GM06990 (cell line): ENCODE results near the gene PPP1R15B.

Experiments used
- DNase-seq: peaks from one replicate; pipeline ENCODE4 v3.0.0-alpha.2; 2011; ENCODE audit not compliant: insufficient read length; ENCODE audit errors: extremely low read depth
- H3K27me3 ChIP-seq: replicated peaks from 2 replicates; pipeline ENCODE4 v1.6.0; 2011; ENCODE audit warnings: low read length; ENCODE audit not compliant: control insufficient read depth, insufficient read depth
- H3K36me3 ChIP-seq: 2 replicates; pipeline ENCODE4 v1.5.1; 2011; ENCODE audit warnings: low read length; ENCODE audit not compliant: control insufficient read depth, insufficient read depth
- H3K4me3 ChIP-seq: replicated peaks from 2 replicates; pipeline ENCODE4 v1.5.1; 2011; ENCODE audit warnings: low read depth, mild to moderate bottlenecking, control low read depth, low read length
- TF ChIP-seq, protein P1 (sequence below): IDR thresholded peaks from 2 replicates; pipeline ENCODE4 v1.5.1; 2011; ENCODE audit warnings: low read length, control low read depth, mild to moderate bottlenecking, inconsistent platforms; ENCODE audit not compliant: insufficient read depth, poor library complexity, severe bottlenecking

PPP1R15B gene

DNA sequence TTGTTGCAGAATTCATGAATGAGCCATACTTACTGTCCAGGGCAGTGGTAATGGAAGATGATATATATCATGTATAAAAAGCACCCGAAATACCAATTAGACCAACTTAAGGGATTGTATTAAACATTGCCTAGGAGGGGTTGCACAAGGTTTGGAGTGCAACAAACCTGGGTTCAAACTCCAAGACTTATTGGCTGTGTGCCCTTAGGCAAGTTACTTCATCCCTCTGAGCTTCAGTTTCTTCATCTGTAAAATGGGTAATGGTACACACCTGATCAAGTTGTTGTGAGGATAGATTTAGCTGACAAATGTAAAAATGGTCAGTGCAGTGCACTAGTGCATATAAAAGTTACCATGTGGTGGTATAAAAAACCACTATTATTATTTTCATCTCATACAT is 9.8 kb upstream of the PPP1R15B start:
- peaks cover 7% of the 10 kb centered on the region for H3K36me3 ChIP-seq
- DNase-seq = no peak
- TF ChIP-seq, protein P1, sequence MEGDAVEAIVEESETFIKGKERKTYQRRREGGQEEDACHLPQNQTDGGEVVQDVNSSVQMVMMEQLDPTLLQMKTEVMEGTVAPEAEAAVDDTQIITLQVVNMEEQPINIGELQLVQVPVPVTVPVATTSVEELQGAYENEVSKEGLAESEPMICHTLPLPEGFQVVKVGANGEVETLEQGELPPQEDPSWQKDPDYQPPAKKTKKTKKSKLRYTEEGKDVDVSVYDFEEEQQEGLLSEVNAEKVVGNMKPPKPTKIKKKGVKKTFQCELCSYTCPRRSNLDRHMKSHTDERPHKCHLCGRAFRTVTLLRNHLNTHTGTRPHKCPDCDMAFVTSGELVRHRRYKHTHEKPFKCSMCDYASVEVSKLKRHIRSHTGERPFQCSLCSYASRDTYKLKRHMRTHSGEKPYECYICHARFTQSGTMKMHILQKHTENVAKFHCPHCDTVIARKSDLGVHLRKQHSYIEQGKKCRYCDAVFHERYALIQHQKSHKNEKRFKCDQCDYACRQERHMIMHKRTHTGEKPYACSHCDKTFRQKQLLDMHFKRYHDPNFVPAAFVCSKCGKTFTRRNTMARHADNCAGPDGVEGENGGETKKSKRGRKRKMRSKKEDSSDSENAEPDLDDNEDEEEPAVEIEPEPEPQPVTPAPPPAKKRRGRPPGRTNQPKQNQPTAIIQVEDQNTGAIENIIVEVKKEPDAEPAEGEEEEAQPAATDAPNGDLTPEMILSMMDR = no peak

DNA sequence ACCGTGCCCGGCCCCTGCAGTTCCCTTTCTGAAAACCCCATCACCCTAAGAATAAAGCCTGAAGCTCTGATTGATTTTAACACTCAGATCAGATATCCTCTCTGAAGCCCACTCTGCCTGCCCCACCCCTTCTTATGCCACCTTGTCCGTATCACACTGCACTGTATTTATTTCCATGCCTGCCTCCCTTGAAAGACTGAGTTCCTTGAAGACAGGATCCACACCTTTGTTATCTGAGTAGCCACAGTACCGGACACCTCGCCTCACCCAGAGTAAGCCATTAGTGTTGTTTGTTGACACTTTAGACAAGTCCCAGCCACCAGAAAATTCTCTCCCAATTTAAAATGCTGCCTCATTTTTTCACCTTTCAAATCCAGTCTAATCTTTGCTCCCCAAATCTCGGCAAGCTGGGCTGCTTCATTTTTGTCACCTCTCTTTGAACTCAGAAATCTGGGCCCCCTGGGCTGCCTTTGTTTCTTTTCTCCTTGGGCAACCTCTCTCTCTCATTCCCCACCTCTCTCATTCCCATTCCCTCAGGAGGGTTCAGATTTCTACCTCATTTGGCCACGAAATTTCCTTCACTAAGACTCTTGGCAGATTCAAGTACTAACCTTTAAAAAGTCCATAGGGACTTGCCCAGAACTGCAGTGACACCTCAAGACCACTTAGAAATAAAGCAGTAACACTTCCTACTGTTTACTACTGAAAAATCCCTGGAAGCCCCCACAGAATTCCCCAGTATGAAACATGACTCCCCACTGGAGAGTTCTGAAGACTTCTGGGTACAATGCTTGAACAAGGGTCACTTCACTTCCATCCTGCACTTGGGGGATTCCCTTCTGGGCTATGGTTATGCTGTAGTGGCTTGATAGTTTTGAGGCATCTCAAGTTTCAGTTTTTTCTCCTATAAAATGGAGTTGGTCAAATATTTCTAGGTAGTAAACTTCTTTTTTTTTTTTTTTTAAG is 8.7 kb upstream of the PPP1R15B start:
- Histone ChIP-seq H3K36me3 (peaks cover 7% of the 10 kb centered on the region), H3K27me3 (no peaks in the 10 kb centered on the region), H3K4me3 (no peak overlapping the region)
- DNase-seq = no peak
- TF ChIP-seq, protein P1 = no peak

More for the DNA sequence above, 9.8 kb upstream of the PPP1R15B start:
- Histone ChIP-seq H3K4me3 (no peak overlapping the region), H3K27me3 (no peaks in the 10 kb centered on the region)

DNA sequence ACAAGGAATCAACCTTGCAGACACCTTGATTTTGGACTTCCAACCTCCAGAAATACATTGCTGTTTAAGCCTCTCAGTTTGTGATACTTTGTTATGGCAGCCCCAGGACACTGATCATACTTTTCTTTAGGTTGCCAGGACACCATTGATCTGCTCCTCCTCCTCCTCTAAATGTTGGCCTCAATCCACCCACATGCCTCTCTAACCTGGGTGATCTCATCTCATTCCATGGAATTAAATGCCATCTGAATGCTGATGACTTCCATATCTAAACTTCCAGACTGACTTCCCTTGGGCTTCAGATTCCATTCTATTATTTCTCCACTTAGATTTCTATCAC is 7.4 kb upstream of the PPP1R15B start:
- Histone ChIP-seq H3K27me3 (no peaks in the 10 kb centered on the region), H3K36me3 (peaks cover 3% of the 10 kb centered on the region; the same call in 1 of the 2 replicates), H3K4me3 (no peak overlapping the region)
- no peak for DNase-seq
- TF ChIP-seq, protein P1 = no peak

DNA sequence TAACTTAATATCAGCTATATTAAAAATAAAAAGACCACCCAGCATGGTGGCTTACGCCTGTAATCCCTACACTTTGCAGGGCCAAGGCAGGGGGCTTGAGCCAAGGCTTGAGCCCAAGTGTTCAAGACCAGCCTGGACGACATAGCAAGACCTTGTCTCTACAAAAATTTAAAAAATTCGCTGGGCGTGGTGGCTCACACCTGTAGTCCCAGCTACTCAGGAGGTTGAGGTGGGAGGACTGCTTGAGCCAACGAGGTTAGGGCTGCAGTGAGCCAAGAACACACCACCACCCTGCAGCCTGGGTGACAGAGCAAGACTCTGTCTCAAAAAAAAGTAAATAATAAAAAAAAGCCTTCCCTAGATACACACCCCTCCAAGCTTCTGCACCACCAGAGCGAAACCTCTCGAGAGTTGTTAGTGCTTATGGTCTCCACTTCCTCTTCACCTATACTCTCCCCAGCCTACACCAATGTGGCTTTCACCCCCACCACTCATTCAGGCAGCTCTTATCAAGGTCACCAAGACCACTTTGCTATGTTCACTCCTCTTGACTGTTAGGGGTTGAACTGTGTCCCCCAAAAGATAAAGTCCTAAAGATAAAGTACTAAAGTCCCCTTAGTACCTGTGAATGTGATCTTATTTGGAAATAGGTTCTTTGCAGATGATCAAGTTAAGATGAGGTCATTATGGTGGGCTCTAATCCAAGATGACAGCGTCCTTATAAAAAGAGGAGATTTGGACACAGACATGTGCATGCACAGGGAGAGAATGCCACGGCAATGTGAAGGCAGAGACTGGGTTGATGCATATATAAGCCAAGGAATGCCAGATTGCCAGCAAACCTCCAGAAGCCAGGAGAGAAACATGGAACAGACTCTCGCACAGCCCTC is 6.8 kb upstream of the PPP1R15B start:
- TF ChIP-seq, protein P1 = no peak
- no peak overlapping the region for H3K4me3 ChIP-seq
- no peak for DNase-seq
- peaks cover 3% of the 10 kb centered on the region; the same call in 1 of the 2 replicates for H3K36me3 ChIP-seq
- no peaks in the 10 kb centered on the region for H3K27me3 ChIP-seq

DNA sequence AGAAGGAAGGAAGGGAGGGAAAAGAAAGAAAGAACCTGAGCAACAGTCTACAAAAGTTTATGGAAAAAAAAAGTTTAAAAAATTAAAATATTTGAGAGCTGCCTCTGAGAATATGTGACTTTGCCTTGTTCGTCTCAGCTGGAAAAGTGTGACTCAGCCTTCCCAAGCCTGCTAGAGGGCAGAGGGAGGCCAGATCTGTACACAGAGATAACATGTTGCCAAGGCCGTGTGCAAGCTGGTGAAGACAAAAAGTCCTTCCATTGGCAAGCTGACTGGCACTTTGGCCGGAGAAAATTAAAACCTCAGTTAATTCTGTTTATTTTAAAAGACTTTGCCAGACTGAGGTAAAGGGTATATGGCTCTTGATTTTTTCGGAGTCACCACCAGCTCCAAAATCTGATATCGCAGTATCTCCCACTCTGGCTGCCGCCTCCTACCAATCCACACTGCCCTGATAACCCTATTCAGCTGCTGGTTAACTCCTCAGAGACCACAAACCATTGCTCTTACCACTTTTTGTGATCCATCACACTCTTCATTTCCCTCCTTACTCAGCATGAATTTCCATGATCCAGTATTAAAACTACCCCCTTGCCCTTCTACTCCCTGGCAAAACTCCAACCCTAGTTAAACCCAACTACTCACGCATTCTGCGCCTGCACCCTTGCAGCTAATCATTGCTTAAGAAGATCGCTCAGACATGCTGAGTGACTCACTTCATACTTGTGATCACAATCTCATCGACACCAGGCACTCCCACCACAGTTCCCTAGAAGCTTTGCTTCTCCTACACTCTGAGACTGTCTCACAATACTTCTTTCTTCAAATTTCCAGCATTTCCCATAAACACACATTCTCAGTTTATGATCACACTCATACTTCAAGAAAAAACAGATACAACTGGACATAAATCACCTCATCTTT is 5.7 kb upstream of the PPP1R15B start:
- H3K27me3 ChIP-seq = no peaks in the 10 kb centered on the region
- TF ChIP-seq, protein P1 = no peak
- no peak for DNase-seq
- H3K4me3 ChIP-seq = no peak overlapping the region
- no peaks in the 10 kb centered on the region; the same call in 1 of the 2 replicates for H3K36me3 ChIP-seq
